Measurements from ENCODE around the gene HTT. TPM values are rescaled to one million over a fixed set of nuclear protein-coding genes. Genes with fewer than 3 reads are reported as not detected.

Gene HTT
- total RNA-seq, 2 donors from 2014 or later: 37.8 to 97.8 TPM

DNA sequence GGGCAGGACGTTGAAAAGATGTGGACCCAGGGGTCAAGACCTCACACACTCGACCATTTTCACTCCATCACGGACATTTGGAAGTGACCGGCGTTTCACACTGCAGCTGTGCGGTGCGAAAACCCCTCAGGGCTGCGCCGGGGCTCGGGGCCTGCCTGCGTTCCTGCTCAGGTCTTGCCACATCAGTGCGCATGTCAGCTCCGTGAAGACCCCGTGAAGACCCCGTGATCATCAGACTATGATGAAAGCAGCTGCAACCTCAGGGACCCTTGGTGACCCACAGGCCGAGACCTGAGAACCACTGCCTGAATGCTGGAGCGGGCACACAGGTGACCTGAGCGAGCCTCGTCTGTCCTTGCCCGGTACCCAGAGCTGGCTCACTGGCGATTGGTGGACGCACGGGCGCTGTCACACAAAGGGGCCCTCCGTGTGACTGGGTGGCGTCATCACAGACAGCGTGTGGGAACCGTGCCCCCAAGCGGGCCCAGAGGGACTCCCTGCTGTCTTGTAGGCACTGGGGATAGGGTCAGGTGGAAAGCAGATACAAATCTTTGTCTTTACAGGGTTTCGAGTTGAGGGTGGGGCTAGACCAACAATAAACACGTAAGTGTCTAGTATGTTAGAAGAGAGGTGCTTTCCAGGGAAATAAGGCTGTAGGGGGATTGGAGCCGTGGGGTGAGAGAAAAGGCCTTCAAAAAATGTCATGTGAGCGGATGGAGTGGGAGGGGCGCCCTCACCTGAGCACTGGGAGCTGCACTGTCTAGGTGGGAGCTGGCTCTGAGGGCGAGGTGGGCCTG lies 187.1 kb downstream of the HTT start:
- no peak overlapping the region for H3K27ac ChIP-seq
- TF ChIP-seq, protein P1, sequence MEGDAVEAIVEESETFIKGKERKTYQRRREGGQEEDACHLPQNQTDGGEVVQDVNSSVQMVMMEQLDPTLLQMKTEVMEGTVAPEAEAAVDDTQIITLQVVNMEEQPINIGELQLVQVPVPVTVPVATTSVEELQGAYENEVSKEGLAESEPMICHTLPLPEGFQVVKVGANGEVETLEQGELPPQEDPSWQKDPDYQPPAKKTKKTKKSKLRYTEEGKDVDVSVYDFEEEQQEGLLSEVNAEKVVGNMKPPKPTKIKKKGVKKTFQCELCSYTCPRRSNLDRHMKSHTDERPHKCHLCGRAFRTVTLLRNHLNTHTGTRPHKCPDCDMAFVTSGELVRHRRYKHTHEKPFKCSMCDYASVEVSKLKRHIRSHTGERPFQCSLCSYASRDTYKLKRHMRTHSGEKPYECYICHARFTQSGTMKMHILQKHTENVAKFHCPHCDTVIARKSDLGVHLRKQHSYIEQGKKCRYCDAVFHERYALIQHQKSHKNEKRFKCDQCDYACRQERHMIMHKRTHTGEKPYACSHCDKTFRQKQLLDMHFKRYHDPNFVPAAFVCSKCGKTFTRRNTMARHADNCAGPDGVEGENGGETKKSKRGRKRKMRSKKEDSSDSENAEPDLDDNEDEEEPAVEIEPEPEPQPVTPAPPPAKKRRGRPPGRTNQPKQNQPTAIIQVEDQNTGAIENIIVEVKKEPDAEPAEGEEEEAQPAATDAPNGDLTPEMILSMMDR (IDR thresholded peaks at IDR 0.05): no peak
- TF ChIP-seq POLR2A (IDR thresholded peaks at IDR 0.05) (no peak), POLR2AphosphoS5 (IDR thresholded peaks at IDR 0.05) (no peak)
- no peak for DNase-seq (ENCODE audit: low spot score)
- intact Hi-C loops (cut with DNase I): no loop called here
- no peaks in the 10 kb centered on the region for H3K27me3 ChIP-seq (replicated peaks; ENCODE audit: insufficient read depth)
- 89% methylated on average over 33 of the region's 35 CpGs for WGBS
- no peaks in the 10 kb centered on the region for H3K36me3 ChIP-seq
- H3K4me3 ChIP-seq: no peak overlapping the region
- no peaks in the 10 kb centered on the region for H3K4me1 ChIP-seq (replicated peaks)
- H3K9me3 ChIP-seq: no peaks in the 10 kb centered on the region

DNA sequence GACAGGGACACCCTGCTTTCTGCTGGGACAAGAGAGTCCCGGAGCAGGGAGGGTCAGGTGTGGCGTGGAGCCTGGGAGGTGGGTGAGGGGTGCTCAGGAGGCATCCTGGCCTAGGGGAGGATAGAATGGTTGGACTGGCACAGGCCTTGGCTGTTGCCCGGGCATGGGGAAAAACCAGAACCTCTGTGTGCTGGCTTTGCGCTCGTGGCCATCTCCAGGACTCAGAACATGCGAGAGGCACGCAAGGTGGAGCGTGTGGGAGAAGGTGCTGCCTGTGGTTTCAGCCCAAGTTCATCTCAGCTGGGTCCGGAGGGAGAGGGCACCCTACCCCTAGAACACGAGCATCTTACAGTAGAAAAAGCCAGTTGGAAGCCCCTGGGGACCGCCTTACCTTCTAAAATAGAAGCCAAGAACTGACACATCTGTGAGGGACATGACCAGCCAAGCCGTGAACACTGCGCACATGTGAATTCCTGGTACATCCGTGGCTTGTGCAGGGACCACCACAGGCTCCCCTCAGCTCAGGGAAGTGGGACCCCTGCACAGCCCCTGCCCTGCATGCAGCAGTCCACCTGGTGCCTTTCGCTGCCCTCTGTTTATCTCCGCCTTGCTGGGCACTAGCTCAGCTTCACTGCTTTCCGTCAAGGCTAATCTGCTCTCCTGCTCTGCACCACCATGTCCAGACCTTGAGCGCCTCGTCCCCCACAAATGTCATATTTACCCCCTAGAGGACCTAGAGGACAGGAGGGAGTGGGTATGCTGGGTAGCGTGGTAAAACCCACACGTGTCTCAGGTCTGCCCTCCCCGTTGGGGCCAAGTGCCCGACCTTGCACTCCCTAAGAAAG lies 187.9 kb downstream of the HTT start:
- DNase-seq (ENCODE audit: low spot score): no peak

DNA sequence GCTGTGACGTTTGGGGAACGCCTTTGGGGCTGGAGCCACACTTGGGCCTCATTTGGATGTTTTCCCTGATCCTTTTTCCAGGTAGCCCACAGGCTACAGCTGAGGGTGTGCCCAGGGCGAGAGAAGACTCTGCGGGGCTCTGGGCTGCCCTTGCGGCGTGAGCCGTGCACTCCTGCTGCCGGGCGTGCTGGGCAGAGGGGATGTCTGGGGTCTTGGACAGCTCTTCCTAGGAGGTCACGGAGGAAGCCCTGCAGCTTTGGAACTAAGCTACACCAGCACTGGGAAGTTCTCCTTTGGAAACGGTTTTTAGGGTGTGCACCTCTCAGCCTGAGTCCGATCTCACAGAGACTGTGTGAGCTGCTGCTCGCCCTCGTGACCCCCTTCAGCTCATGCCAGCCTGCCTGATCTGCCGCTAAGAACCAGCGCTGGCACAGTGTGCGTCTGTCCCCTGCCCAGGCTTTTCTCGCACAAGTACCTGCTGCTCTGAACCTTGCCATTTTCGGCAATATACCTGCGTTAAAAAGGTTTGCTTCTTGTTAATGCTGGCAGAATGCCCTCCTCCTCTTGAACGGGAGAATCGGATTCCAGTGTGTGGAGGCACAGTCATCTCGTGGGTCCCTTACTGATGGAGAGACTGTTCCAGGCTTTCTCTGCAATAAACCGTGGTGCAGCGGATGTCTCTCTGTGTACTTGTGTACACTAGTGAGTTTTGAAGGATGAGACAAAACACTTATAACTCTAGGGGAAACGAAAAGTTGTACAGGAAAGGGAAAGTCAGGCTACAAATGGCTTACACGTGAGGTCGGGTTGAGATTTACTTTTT lies 188.8 kb downstream of the HTT start:
- Histone ChIP-seq H3K9me3 (no peaks in the 10 kb centered on the region), H3K27me3 (replicated peaks; ENCODE audit: insufficient read depth) (no peaks in the 10 kb centered on the region), H3K4me1 (replicated peaks) (no peaks in the 10 kb centered on the region), H3K27ac (no peak overlapping the region), H3K4me3 (no peak overlapping the region), H3K36me3 (no peaks in the 10 kb centered on the region)
- intact Hi-C loops (cut with DNase I): no loop called here
- DNase-seq (ENCODE audit: low spot score): no peak
- 66% methylated on average over 28 of the region's 28 CpGs for WGBS
- TF ChIP-seq, protein P1 (IDR thresholded peaks at IDR 0.05): no peak
- TF ChIP-seq POLR2AphosphoS5 (IDR thresholded peaks at IDR 0.05) (no peak), POLR2A (IDR thresholded peaks at IDR 0.05) (no peak)

More for the DNA sequence above, 187.9 kb downstream of the HTT start:
- no peaks in the 10 kb centered on the region for H3K4me1 ChIP-seq (replicated peaks)
- H3K27ac ChIP-seq: no peak overlapping the region
- no peaks in the 10 kb centered on the region for H3K27me3 ChIP-seq (replicated peaks; ENCODE audit: insufficient read depth)
- H3K9me3 ChIP-seq: no peaks in the 10 kb centered on the region
- H3K36me3 ChIP-seq: no peaks in the 10 kb centered on the region
- 90% methylated on average over 23 of the region's 23 CpGs for WGBS
- intact Hi-C loops (cut with DNase I): no loop called here
- TF ChIP-seq POLR2A (IDR thresholded peaks at IDR 0.05): no peak
- no peak for TF ChIP-seq POLR2AphosphoS5 (IDR thresholded peaks at IDR 0.05)
- TF ChIP-seq, protein P1 (IDR thresholded peaks at IDR 0.05): no peak
- no peak overlapping the region for H3K4me3 ChIP-seq

DNA sequence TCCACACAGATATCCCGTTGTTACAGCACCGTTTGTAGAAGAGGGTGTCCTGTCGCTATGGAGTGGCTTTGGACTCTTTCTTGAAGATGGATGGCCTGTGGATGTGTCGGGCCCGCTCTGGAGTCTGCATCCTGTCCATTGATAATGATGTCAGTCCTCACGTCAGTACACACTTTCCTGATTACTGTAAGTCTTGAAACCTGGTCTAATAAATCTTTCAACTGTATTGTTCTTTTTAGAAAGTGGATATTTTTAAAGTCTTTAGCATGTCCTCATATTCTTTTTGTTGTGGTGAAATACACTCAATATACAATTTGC lies 189.4 kb downstream of the HTT start:
- no peak for DNase-seq (ENCODE audit: low spot score)
- Histone ChIP-seq H3K9me3 (no peaks in the 10 kb centered on the region), H3K36me3 (no peaks in the 10 kb centered on the region), H3K4me1 (replicated peaks) (no peaks in the 10 kb centered on the region), H3K27me3 (replicated peaks; ENCODE audit: insufficient read depth) (no peaks in the 10 kb centered on the region), H3K4me3 (no peak overlapping the region), H3K27ac (no peak overlapping the region)
- 64% methylated on average over 6 of the region's 6 CpGs for WGBS
- intact Hi-C loops (cut with DNase I): no loop called here
- TF ChIP-seq POLR2AphosphoS5 (IDR thresholded peaks at IDR 0.05): no peak

DNA sequence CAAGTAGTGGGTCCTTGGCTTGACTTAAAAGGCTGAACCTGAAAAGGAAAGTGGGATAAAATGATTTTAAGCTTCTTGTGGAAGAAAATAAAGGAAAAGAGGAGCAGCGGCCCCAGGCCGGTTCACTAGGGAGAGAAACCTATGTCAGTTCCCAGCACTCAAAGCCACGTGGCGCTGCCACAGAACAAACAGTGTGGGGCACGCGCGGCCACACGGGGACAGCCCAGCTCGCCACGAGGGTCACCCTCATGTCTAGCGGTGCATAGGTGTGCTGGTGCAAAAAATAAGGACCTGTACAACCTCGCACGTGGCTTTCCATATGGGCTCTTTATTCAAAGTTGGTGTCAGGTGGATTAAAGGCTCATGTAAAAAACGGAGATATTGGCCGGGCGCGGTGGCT lies 191.6 kb downstream of the HTT start:
- H3K9me3 ChIP-seq: no peaks in the 10 kb centered on the region
- no peaks in the 10 kb centered on the region for H3K4me1 ChIP-seq (replicated peaks)
- no peak for DNase-seq (ENCODE audit: low spot score)
- 95% methylated on average over 17 of the region's 17 CpGs for WGBS
- no peak overlapping the region for H3K27ac ChIP-seq
- H3K36me3 ChIP-seq: no peaks in the 10 kb centered on the region
- no peaks in the 10 kb centered on the region for H3K27me3 ChIP-seq (replicated peaks; ENCODE audit: insufficient read depth)
- intact Hi-C loops (cut with DNase I): no loop called here
- no peak for TF ChIP-seq POLR2AphosphoS5 (IDR thresholded peaks at IDR 0.05)
- no peak for TF ChIP-seq POLR2A (IDR thresholded peaks at IDR 0.05)
- TF ChIP-seq, protein P1 (IDR thresholded peaks at IDR 0.05): no peak
- H3K4me3 ChIP-seq: no peak overlapping the region
